ENCODE results near the gene SYTL2.

- no peak for TF ChIP-seq POLR2AphosphoS5 (IDR thresholded peaks at IDR 0.05; ENCODE audit: low read depth)
- no peak for TF ChIP-seq CTCF (conservative IDR thresholded peaks at IDR 0.05; ENCODE audit: low read depth in 2 of 2)
- no peak for TF ChIP-seq EZH2 (IDR thresholded peaks at IDR 0.05; ENCODE audit: low read depth, unreplicated experiment)
- TF ChIP-seq JUNB (IDR thresholded peaks at IDR 0.05; ENCODE audit: unreplicated experiment), result no peak
- no peak for TF ChIP-seq CREB1 (CRISPR knock-in tag; IDR thresholded peaks at IDR 0.05; ENCODE audit: low read depth)
- TF ChIP-seq ZNF114 (CRISPR knock-in tag; IDR thresholded peaks at IDR 0.05), result no peak
- TF ChIP-seq EZH2phosphoT487 (IDR thresholded peaks at IDR 0.05; ENCODE audit: unreplicated experiment), result no peak
- no peak for TF ChIP-seq ZNF462 (CRISPR knock-in tag; IDR thresholded peaks at IDR 0.05)
- TF ChIP-seq ZNF331 (CRISPR knock-in tag; IDR thresholded peaks at IDR 0.05; ENCODE audit: low read depth), result no peak
- no peak for TF ChIP-seq NANOG (IDR thresholded peaks at IDR 0.05; ENCODE audit: borderline replicate concordance)
- no peak for TF ChIP-seq REST (IDR thresholded peaks at IDR 0.05; ENCODE audit: unreplicated experiment)
- TF ChIP-seq ETS1 (IDR thresholded peaks at IDR 0.05), result no peak
- no peak for TF ChIP-seq STAT1 (IDR thresholded peaks at IDR 0.05; ENCODE audit: unreplicated experiment)
These were observed 24.8 kb upstream of the SYTL2 start for GRCh38 chr11:85835729-85836128.

Data from GM23338 (cell line).